ENCODE measurements around the gene TUBA1C.
"Not testable (repeated sequence)": the region's sequence is repeated elsewhere in the genome, so short reads cannot be mapped to it uniquely, and the experiment has no call there.

Gene TUBA1C

GRCh38 chr12:49279706-49280159, 14.9 kb downstream of the TUBA1C start:
- DNase-seq (ENCODE audit: insufficient read length, low spot score) (no peak), FAIRE-seq (no peak)
- TF ChIP-seq POLR2A (IDR thresholded peaks at IDR 0.05; ENCODE audit: low read depth, low read length) = no peak
- no peak for TF ChIP-seq SPI1 (IDR thresholded peaks at IDR 0.05; ENCODE audit: low read depth, low read length)
- TF ChIP-seq PAX5 (IDR thresholded peaks at IDR 0.05; ENCODE audit: insufficient read depth, low read length, severe bottlenecking) = no peak
- TF ChIP-seq TAF1 (IDR thresholded peaks at IDR 0.05; ENCODE audit: low read depth, low read length) = no peak
- no peak for TF ChIP-seq POLR2AphosphoS5 (IDR thresholded peaks at IDR 0.05; ENCODE audit: low read depth, low read length)
- no peak for TF ChIP-seq POU2F2 (IDR thresholded peaks at IDR 0.05; ENCODE audit: low read depth, low read length)

- FAIRE-seq; DNase-seq (ENCODE audit: insufficient read length, low spot score): not testable (repeated sequence)
These were observed 15.7 kb downstream of the TUBA1C start for GRCh38 chr12:49280545-49280944.

GRCh38 chr12:49282302-49282701, 17.4 kb downstream of the TUBA1C start:
- no peak for FAIRE-seq
- TF ChIP-seq POU2F2 (IDR thresholded peaks at IDR 0.05; ENCODE audit: low read depth, low read length) (no peak), PAX5 (IDR thresholded peaks at IDR 0.05; ENCODE audit: insufficient read depth, low read length, severe bottlenecking) (no peak), TAF1 (IDR thresholded peaks at IDR 0.05; ENCODE audit: low read depth, low read length) (no peak), POLR2AphosphoS5 (IDR thresholded peaks at IDR 0.05; ENCODE audit: low read depth, low read length) (no peak)
- DNase-seq (ENCODE audit: insufficient read length, low spot score) = no peak

- FAIRE-seq; DNase-seq (ENCODE audit: insufficient read length, low spot score): not testable (repeated sequence)
These were observed 18.0 kb downstream of the TUBA1C start for GRCh38 chr12:49282740-49283375.

GRCh38 chr12:49283541-49284429, 18.9 kb downstream of the TUBA1C start:
- DNase-seq (ENCODE audit: insufficient read length, low spot score) (no peak), FAIRE-seq (no peak)

GRCh38 chr12:49284672-49285071, 19.8 kb downstream of the TUBA1C start:
- no peak for TF ChIP-seq POLR2AphosphoS5 (IDR thresholded peaks at IDR 0.05; ENCODE audit: low read depth, low read length)
- no peak for TF ChIP-seq POU2F2 (IDR thresholded peaks at IDR 0.05; ENCODE audit: low read depth, low read length)
- FAIRE-seq (no peak), DNase-seq (ENCODE audit: insufficient read length, low spot score) (no peak)

More at GRCh38 chr12:49283541-49284429, 18.9 kb downstream of the TUBA1C start:
- TF ChIP-seq POU2F2 (IDR thresholded peaks at IDR 0.05; ENCODE audit: low read depth, low read length) (no peak), POLR2AphosphoS5 (IDR thresholded peaks at IDR 0.05; ENCODE audit: low read depth, low read length) (no peak), TAF1 (IDR thresholded peaks at IDR 0.05; ENCODE audit: low read depth, low read length) (no peak), SPI1 (IDR thresholded peaks at IDR 0.05; ENCODE audit: low read depth, low read length) (no peak), PAX5 (IDR thresholded peaks at IDR 0.05; ENCODE audit: insufficient read depth, low read length, severe bottlenecking) (no peak), POLR2A (IDR thresholded peaks at IDR 0.05; ENCODE audit: low read depth, low read length) (no peak)

GRCh38 chr12:49287876-49288275, 23.0 kb downstream of the TUBA1C start:
- no peak for FAIRE-seq
- no peak for TF ChIP-seq TAF1 (IDR thresholded peaks at IDR 0.05; ENCODE audit: low read depth, low read length)
- no peak for TF ChIP-seq PAX5 (IDR thresholded peaks at IDR 0.05; ENCODE audit: insufficient read depth, low read length, severe bottlenecking)
- TF ChIP-seq POU2F2 (IDR thresholded peaks at IDR 0.05; ENCODE audit: low read depth, low read length) = no peak
- TF ChIP-seq POLR2A (IDR thresholded peaks at IDR 0.05; ENCODE audit: low read depth, low read length) = no peak
- no peak for TF ChIP-seq SPI1 (IDR thresholded peaks at IDR 0.05; ENCODE audit: low read depth, low read length)
- TF ChIP-seq POLR2AphosphoS5 (IDR thresholded peaks at IDR 0.05; ENCODE audit: low read depth, low read length) = no peak
- DNase-seq (ENCODE audit: insufficient read length, low spot score) = no peak

GRCh38 chr12:49288412-49288853, 23.6 kb downstream of the TUBA1C start:
- DNase-seq (ENCODE audit: insufficient read length, low spot score) = peak; percentile 51
- TF ChIP-seq SPI1 (IDR thresholded peaks at IDR 0.05; ENCODE audit: low read depth, low read length) = no peak
- peak; percentile 90 for FAIRE-seq

- TF ChIP-seq POLR2AphosphoS5 (IDR thresholded peaks at IDR 0.05; ENCODE audit: low read depth, low read length) (no peak), SPI1 (IDR thresholded peaks at IDR 0.05; ENCODE audit: low read depth, low read length) (no peak), POU2F2 (IDR thresholded peaks at IDR 0.05; ENCODE audit: low read depth, low read length) (no peak), POLR2A (IDR thresholded peaks at IDR 0.05; ENCODE audit: low read depth, low read length) (no peak), TAF1 (IDR thresholded peaks at IDR 0.05; ENCODE audit: low read depth, low read length) (no peak), PAX5 (IDR thresholded peaks at IDR 0.05; ENCODE audit: insufficient read depth, low read length, severe bottlenecking) (no peak)
- FAIRE-seq = no peak
- no peak for DNase-seq (ENCODE audit: insufficient read length, low spot score)
These were observed 24.2 kb downstream of the TUBA1C start for GRCh38 chr12:49288922-49289555.

- FAIRE-seq (no peak), DNase-seq (ENCODE audit: insufficient read length, low spot score) (no peak)
- TF ChIP-seq TAF1 (IDR thresholded peaks at IDR 0.05; ENCODE audit: low read depth, low read length) (no peak), POLR2A (IDR thresholded peaks at IDR 0.05; ENCODE audit: low read depth, low read length) (no peak), SPI1 (IDR thresholded peaks at IDR 0.05; ENCODE audit: low read depth, low read length) (no peak), POU2F2 (IDR thresholded peaks at IDR 0.05; ENCODE audit: low read depth, low read length) (no peak), POLR2AphosphoS5 (IDR thresholded peaks at IDR 0.05; ENCODE audit: low read depth, low read length) (no peak), PAX5 (IDR thresholded peaks at IDR 0.05; ENCODE audit: insufficient read depth, low read length, severe bottlenecking) (no peak)
These were observed 27.8 kb downstream of the TUBA1C start for GRCh38 chr12:49292729-49293055.

All from GM12891 (cell line).